Measurements from ENCODE around the gene MYO7A.
"Not testable (repeated sequence)": the region's sequence is repeated elsewhere in the genome, so short reads cannot be mapped to it uniquely, and the experiment has no call there.

The MYO7A gene

GRCh38 chr11:77093056-77093891, 34.8 kb upstream of the MYO7A start:
- DNase-seq = no peak

GRCh38 chr11:77093987-77094840, 33.8 kb upstream of the MYO7A start:
- no peak for DNase-seq

- DNase-seq = no peak
These were observed 33.1 kb upstream of the MYO7A start for GRCh38 chr11:77094841-77095365.

- DNase-seq = no peak
These were observed 32.2 kb upstream of the MYO7A start for GRCh38 chr11:77095551-77096490.

- no peak for DNase-seq
These were observed 31.4 kb upstream of the MYO7A start for GRCh38 chr11:77096591-77097019.

GRCh38 chr11:77097180-77097579, 30.9 kb upstream of the MYO7A start:
- not testable (repeated sequence) for DNase-seq

GRCh38 chr11:77100166-77101042, 27.6 kb upstream of the MYO7A start:
- no peak for DNase-seq

- no peak for DNase-seq
These were observed 27.0 kb upstream of the MYO7A start for GRCh38 chr11:77101043-77101537.

GRCh38 chr11:77102246-77103210, 25.5 kb upstream of the MYO7A start, which contains the start of gene OMP:
TSS of gene OMP (plus strand) at chr11:77102840. CDS start at chr11:77102840, 0 bp downstream.
- DNase-seq = no peak

- no peak for DNase-seq
These were observed 24.7 kb upstream of the MYO7A start for GRCh38 chr11:77103319-77103718.

GRCh38 chr11:77104727-77105126, 23.3 kb upstream of the MYO7A start:
- DNase-seq = no peak

GRCh38 chr11:77106321-77106720, 21.7 kb upstream of the MYO7A start:
- DNase-seq = no peak

- DNase-seq = no peak
These were observed 21.3 kb upstream of the MYO7A start for GRCh38 chr11:77106759-77107158.

GRCh38 chr11:77107950-77108349, 20.1 kb upstream of the MYO7A start:
- no peak for DNase-seq

GRCh38 chr11:77108436-77108835, 19.6 kb upstream of the MYO7A start:
- DNase-seq = no peak

GRCh38 chr11:77109236-77110019, 18.6 kb upstream of the MYO7A start:
- DNase-seq = no peak

GRCh38 chr11:77110836-77111235, 17.2 kb upstream of the MYO7A start:
- no peak for DNase-seq

GRCh38 chr11:77111277-77111676, 16.8 kb upstream of the MYO7A start:
- DNase-seq = no peak

- no peak for DNase-seq
These were observed 16.1 kb upstream of the MYO7A start for GRCh38 chr11:77111946-77112345.

All from activated gamma-delta T cell (primary cell).